Measurements from ENCODE around the gene BRIP1. TPM values are rescaled to one million over a fixed set of nuclear protein-coding genes. Genes with fewer than 3 reads are reported as not detected.

The BRIP1 gene
- total RNA-seq, 1 experiment from 2014 or later, result 20.2 TPM

GRCh38 chr17:61713035-61713434 is 150.3 kb downstream of the BRIP1 start:
- Histone ChIP-seq H2AFZ (ENCODE audit: low read length) (no peak overlapping the region), H3K23me2 (ENCODE audit: insufficient read length, low read depth, low read length, poor library complexity, severe bottlenecking) (no peaks in the 10 kb centered on the region), H3K4ac (ENCODE audit: low read depth, low read length) (no peak overlapping the region), H3K23ac (ENCODE audit: insufficient read length, low read depth, low read length) (no peak overlapping the region), H3K9me3 (ENCODE audit: control insufficient read depth, low read depth, low read length) (no peaks in the 10 kb centered on the region), H4K20me1 (ENCODE audit: control insufficient read depth, insufficient read depth, insufficient read length) (no peaks in the 10 kb centered on the region), H3K79me1 (ENCODE audit: insufficient read depth, low read depth, low read length, poor library complexity, severe bottlenecking) (no peaks in the 10 kb centered on the region), H3K4me1 (ENCODE audit: insufficient read depth, low read length) (no peaks in the 10 kb centered on the region), H3K27me3 (ENCODE audit: insufficient read depth, low read length) (no peaks in the 10 kb centered on the region), H2BK15ac (ENCODE audit: low read depth, low read length) (no peak overlapping the region), H3K4me2 (ENCODE audit: insufficient read depth, insufficient read length, low read length) (no peak overlapping the region), H2BK5ac (ENCODE audit: insufficient read length, low read length) (no peak overlapping the region), H2AK5ac (ENCODE audit: insufficient read length, low read length) (no peak overlapping the region), H2BK120ac (ENCODE audit: low read depth, low read length, poor library complexity, severe bottlenecking) (no peak overlapping the region), H3K9ac (ENCODE audit: extremely low read depth, insufficient read length, low read length) (no peak overlapping the region), H4K8ac (replicated peaks; ENCODE audit: insufficient read length, low read depth, low read length) (no peak overlapping the region), H2BK20ac (ENCODE audit: low read depth, low read length, poor library complexity, severe bottlenecking) (no peak overlapping the region), H3K56ac (ENCODE audit: insufficient read length, low read depth, low read length) (no peak overlapping the region), H2BK12ac (ENCODE audit: insufficient read length, low read depth, low read length) (no peak overlapping the region), H4K5ac (ENCODE audit: insufficient read length, low read depth, low read length) (no peak overlapping the region), H3K79me2 (ENCODE audit: insufficient read depth, low read length) (no peaks in the 10 kb centered on the region), H4K91ac (ENCODE audit: insufficient read length, low read depth, low read length) (no peak overlapping the region), H3K27ac (ENCODE audit: insufficient read length, low read depth, low read length) (no peak overlapping the region), H3T11ph (ENCODE audit: low read length) (no peak overlapping the region), H3K14ac (ENCODE audit: insufficient read depth, low read length) (no peak overlapping the region), H3K18ac (ENCODE audit: insufficient read length, low read depth, low read length) (no peak overlapping the region)
- Mint-ChIP-seq H3K27me3 (ENCODE audit: low read depth) (no peaks in the 10 kb centered on the region), H3K27ac (no peak overlapping the region), H3K4me1 (no peaks in the 10 kb centered on the region), H3K36me3 (ENCODE audit: insufficient read depth in 1 of 3, low read depth in 3 of 3) (peaks cover 30 to 50% (median 35%) of the 10 kb centered on the region in 3 experiments), H3K4me3 (no peak overlapping the region), H3K9me3 (peaks cover 18 to 19% of the 10 kb centered on the region in 2 experiments)
- WGBS (ENCODE audit: extremely low coverage, insufficient read length, low lambda C conversion rate), result no CpG with 5 or more reads among the region's 1 CpG
- TF ChIP-seq CTCF (conservative IDR thresholded peaks at IDR 0.05), result no peak
- no peak for DNase-seq
